H1 (cell line): ENCODE data around the gene GOSR1. TPM values are rescaled to one million over a fixed set of nuclear protein-coding genes. Genes with fewer than 3 reads are reported as not detected.

Experiments
- CTCF ChIA-PET: fragments of 300-600 bp; sonication (Branson Sonifier 250); formaldehyde crosslinking; loops from one replicate; lab custom pipeline; 2021; ENCODE audit not compliant: partially characterized antibody; lab: Charles Lee
- POLR2A ChIA-PET: fragments of 300-600 bp; sonication (Branson Sonifier 250); formaldehyde crosslinking; loops from one replicate; lab custom pipeline; 2021; ENCODE audit warnings: inconsistent platforms; ENCODE audit not compliant: partially characterized antibody; lab: Charles Lee
- DNase-seq, 2 experiments: peaks; one replicate each; pipeline versions ENCODE4 v3.0.0 to v3.0.0-alpha.2; 2010 to 2022; ENCODE audit warnings: low spot score in 2 of 2, low read depth in 1 of 2, mixed read lengths in 1 of 2
- FAIRE-seq: peaks from 2 replicates; lab custom pipeline; 2011; peaks lifted over from hg19 to GRCh38; lab: Jason Lieb, UNC
- H2AFZ ChIP-seq: 2 replicates; pipeline ENCODE4 v1.8.1; 2012; ENCODE audit warnings: low read length, inconsistent platforms
- H2AK5ac ChIP-seq: 2 replicates; pipeline ENCODE4 v1.6.1; 2013; ENCODE audit warnings: low read depth, low read length
- H2BK120ac ChIP-seq: replicated peaks from 2 replicates; pipeline ENCODE3; 2013; ENCODE audit warnings: low read depth, low read length, inconsistent platforms
- H2BK12ac ChIP-seq: 2 replicates; pipeline ENCODE4 v1.6.1; 2013; ENCODE audit warnings: low read depth, low read length
- H2BK15ac ChIP-seq: 2 replicates; pipeline ENCODE4 v1.6.1; 2013; ENCODE audit warnings: low read length
- H2BK20ac ChIP-seq: 2 replicates; pipeline ENCODE4 v1.6.1; 2013; ENCODE audit warnings: low read length
- H2BK5ac ChIP-seq: 2 replicates; pipeline ENCODE4 v1.6.1; 2013; ENCODE audit warnings: low read depth, low read length
- H3K14ac ChIP-seq: 2 replicates; pipeline ENCODE4 v1.6.1; 2013; ENCODE audit warnings: inconsistent platforms; ENCODE audit not compliant: insufficient read length
- H3K18ac ChIP-seq: 2 replicates; pipeline ENCODE4 v1.6.1; 2013; ENCODE audit warnings: low read length; ENCODE audit errors: extremely low read depth
- H3K23ac ChIP-seq: 2 replicates; pipeline ENCODE4 v1.6.1; 2013; ENCODE audit warnings: inconsistent platforms; ENCODE audit not compliant: insufficient read length
- H3K23me2 ChIP-seq: 2 replicates; pipeline ENCODE4 v1.6.1; 2013; ENCODE audit warnings: low read depth, low read length
- H3K27ac ChIP-seq: 2 replicates; pipeline ENCODE4 v1.6.1; 2011; ENCODE audit warnings: low read depth, low read length, inconsistent platforms
- H3K27me3 ChIP-seq, 4 experiments: replicated peaks in 1 of 4; 1 replicate in 1 of 4; 2 replicates in 3 of 4; pipeline versions ENCODE4 v1.6.1 to v1.8.1; 2011 to 2013; ENCODE audit warnings: low read length in 3 of 4, mild to moderate bottlenecking in 3 of 4, inconsistent platforms in 2 of 4, mixed read lengths in 2 of 4, moderate library complexity in 1 of 4; ENCODE audit not compliant: control insufficient read depth in 3 of 4, insufficient read depth in 3 of 4; ENCODE audit errors: extremely low read depth in 1 of 4
- H3K36me3 ChIP-seq, 4 experiments: 2 replicates each; pipeline versions ENCODE4 v1.6.1 to v1.8.1; 2011 to 2013; ENCODE audit warnings: mild to moderate bottlenecking in 4 of 4, low read length in 3 of 4, moderate library complexity in 2 of 4, control low read depth in 1 of 4, inconsistent platforms in 1 of 4; ENCODE audit not compliant: insufficient read depth in 4 of 4, control insufficient read depth in 2 of 4
- H3K4ac ChIP-seq: replicated peaks from 2 replicates; pipeline ENCODE3; 2013; ENCODE audit warnings: low read length, low read depth, mixed read lengths, inconsistent platforms; ENCODE audit not compliant: insufficient read length
- H3K4me1 ChIP-seq, 4 experiments: replicated peaks in 1 of 4; 1 replicate in 1 of 4; 2 replicates in 3 of 4; pipeline versions ENCODE4 v1.6.1 to v1.8.1; 2011 to 2013; ENCODE audit warnings: low read length in 3 of 4, inconsistent platforms in 2 of 4, mixed read lengths in 1 of 4; ENCODE audit not compliant: insufficient read depth in 4 of 4, control insufficient read depth in 3 of 4
- H3K4me2 ChIP-seq, 2 experiments: 2 replicates each; pipeline versions ENCODE4 v1.6.1 to v1.8.1; 2011 to 2013; ENCODE audit warnings: low read depth in 2 of 2, low read length in 2 of 2, control low read depth in 1 of 2, inconsistent platforms in 1 of 2, mild to moderate bottlenecking in 1 of 2; ENCODE audit not compliant: insufficient read depth in 1 of 2
- H3K4me3 ChIP-seq, 4 experiments: fragments of 200-600, 300-600 bp in 1 of 4; sonication (generic), shearing (Covaris generic), sonication (Bioruptor Twin) in 1 of 4; 2 replicates each; pipeline versions ENCODE4 v1.5.1 to v1.8.1; 2011 to 2016; ENCODE audit warnings: low read length in 4 of 4, low read depth in 3 of 4, control low read depth in 2 of 4, inconsistent platforms in 2 of 4, mild to moderate bottlenecking in 2 of 4, mixed read lengths in 1 of 4, moderate library complexity in 1 of 4; ENCODE audit not compliant: insufficient read depth in 2 of 4; ENCODE audit errors: extremely low read depth in 1 of 4
- H3K56ac ChIP-seq: replicated peaks from 2 replicates; pipeline ENCODE3; 2013; ENCODE audit warnings: low read depth, mild to moderate bottlenecking, mixed read lengths, low read length, inconsistent platforms; ENCODE audit not compliant: insufficient read length
- H3K79me1 ChIP-seq: 2 replicates; pipeline ENCODE4 v1.6.1; 2013; ENCODE audit warnings: low read depth, low read length, control low read depth
- H3K79me2 ChIP-seq, 2 experiments: 2 replicates each; pipeline versions ENCODE4 v1.6.1 to v1.8.1; 2012 to 2013; ENCODE audit warnings: low read length in 2 of 2, mild to moderate bottlenecking in 2 of 2, inconsistent platforms in 1 of 2; ENCODE audit not compliant: insufficient read depth in 2 of 2, control insufficient read depth in 1 of 2
- H3K9ac ChIP-seq, 4 experiments: replicated peaks in 1 of 4; 1 replicate in 1 of 4; 2 replicates in 3 of 4; pipeline versions ENCODE4 v1.6.1 to v1.8.1; 2011 to 2013; ENCODE audit warnings: low read depth in 3 of 4, low read length in 3 of 4, control low read depth in 2 of 4, mild to moderate bottlenecking in 2 of 4, moderate library complexity in 2 of 4, inconsistent platforms in 1 of 4; ENCODE audit errors: extremely low read depth in 1 of 4
- H3K9me3 ChIP-seq, 2 experiments: 2 replicates each; pipeline versions ENCODE4 v1.6.1 to v1.8.1; 2012 to 2013; ENCODE audit warnings: mild to moderate bottlenecking in 2 of 2, moderate library complexity in 2 of 2, control low read depth in 1 of 2, inconsistent platforms in 1 of 2, low read depth in 1 of 2, low read length in 1 of 2, mixed read lengths in 1 of 2; ENCODE audit not compliant: insufficient read depth in 2 of 2
- H4K20me1 ChIP-seq, 2 experiments: replicated peaks in 1 of 2; 2 replicates each; pipeline versions ENCODE3 to v1.8.1; 2011 to 2013; ENCODE audit warnings: inconsistent platforms in 2 of 2, low read length in 2 of 2, mild to moderate bottlenecking in 1 of 2; ENCODE audit not compliant: insufficient read depth in 2 of 2, control insufficient read depth in 1 of 2
- H4K5ac ChIP-seq: 2 replicates; pipeline ENCODE4 v1.6.1; 2013; ENCODE audit warnings: low read length, low read depth, mixed read lengths, inconsistent platforms; ENCODE audit not compliant: insufficient read length
- H4K8ac ChIP-seq: 2 replicates; pipeline ENCODE4 v1.8.0; 2013; ENCODE audit warnings: mild to moderate bottlenecking, moderate library complexity, low read length, inconsistent platforms; ENCODE audit not compliant: insufficient read depth; ENCODE audit errors: extremely low read depth
- H4K91ac ChIP-seq: replicated peaks from 2 replicates; pipeline ENCODE3; 2013; ENCODE audit warnings: low read length, mixed read lengths, inconsistent platforms; ENCODE audit not compliant: insufficient read length
- CBX8 ChIP-seq: fragments of 300-800, 300-1000 bp; sonication (generic); IDR thresholded peaks from 2 replicates; pipeline ENCODE4 v1.7.1; 2016; ENCODE audit warnings: low read depth, low read length, borderline replicate concordance
- HDAC6 ChIP-seq: IDR thresholded peaks from one replicate; pipeline ENCODE4 v1.7.1; 2012; ENCODE audit warnings: low read depth, mild to moderate bottlenecking, inconsistent platforms, low read length, moderate library complexity
- NANOG ChIP-seq: IDR thresholded peaks from 2 replicates; pipeline ENCODE4 v1.6.1; 2011; ENCODE audit warnings: low read length, low read depth, mild to moderate bottlenecking, inconsistent platforms; ENCODE audit not compliant: insufficient read depth, poor library complexity, severe bottlenecking
- POLR2AphosphoS5 ChIP-seq: IDR thresholded peaks from 2 replicates; pipeline ENCODE4 v1.6.1; 2011; ENCODE audit warnings: low read depth, low read length
- POU5F1 ChIP-seq: IDR thresholded peaks from 2 replicates; pipeline ENCODE4 v1.6.1; 2011; ENCODE audit warnings: low read depth, mild to moderate bottlenecking, low read length, moderate library complexity
- RFX5 ChIP-seq: IDR thresholded peaks from 2 replicates; pipeline ENCODE4 v1.6.1; 2011; ENCODE audit warnings: low read depth, low read length, improper control_type of control experiment, borderline replicate concordance
- RXRA ChIP-seq: IDR thresholded peaks from 2 replicates; pipeline ENCODE4 v1.6.1; 2011; ENCODE audit warnings: low read depth, mild to moderate bottlenecking, low read length, moderate library complexity; ENCODE audit not compliant: insufficient read depth
- SAP30 ChIP-seq: fragments of 300-600 bp; sonication (generic); IDR thresholded peaks from 2 replicates; pipeline ENCODE4 v1.7.1; 2012; ENCODE audit warnings: low read length, moderate library complexity, mild to moderate bottlenecking, inconsistent platforms; ENCODE audit not compliant: insufficient read depth, insufficient replicate concordance
- SIX5 ChIP-seq: IDR thresholded peaks from 2 replicates; pipeline ENCODE4 v1.6.1; 2011; ENCODE audit warnings: mild to moderate bottlenecking, low read depth, low read length
- SP1 ChIP-seq: IDR thresholded peaks from 2 replicates; pipeline ENCODE4 v1.6.1; 2011; ENCODE audit warnings: low read depth, low read length
- TBP ChIP-seq: IDR thresholded peaks from 2 replicates; pipeline ENCODE4 v1.6.1; 2011; ENCODE audit warnings: low read depth, low read length, improper control_type of control experiment
- WGBS, 2 experiments: shearing (Covaris generic) in 1 of 2; methylation state at CpG; one replicate each; pipeline versions ENCODE4 v1.1.6 to v1.1.7; 2013 to 2015; ENCODE audit warnings: low lambda C conversion rate in 2 of 2, mixed read lengths in 2 of 2, inconsistent platforms in 1 of 2, low coverage in 1 of 2, missing lambda C conversion rate in 1 of 2; ENCODE audit not compliant: insufficient replicate concordance in 2 of 2, insufficient coverage in 1 of 2, insufficient read length in 1 of 2; ENCODE audit errors: extremely low coverage in 1 of 2, missing lambda C conversion rate in 1 of 2; 5-methylcytosine and 5-hydroxymethylcytosine counted together
- polyA plus RNA-seq, 7 experiments: library from polyadenylated mRNA; depleted of rRNA in 3 of 7; stranded (reverse) in 5 of 7; unstranded in 2 of 7; fragments of >200 nt in 5 of 7; fragments of 200-250 nt in 2 of 7; gene quantifications; 1 replicate in 5 of 7; 2 replicates in 1 of 7; 4 replicates in 1 of 7; pipeline versions ENCODE4 v1.2.1 to v1.2.3, GENCODE V29; 2011 to 2013; ENCODE audit warnings: missing spikeins in 2 of 7, mixed read lengths in 2 of 7
- total RNA-seq: library from RNA; stranded (reverse); fragmentation: NEBNext Ultra II Directional; extraction: Animal tissue kit (Norgen Biotek cat#: 25700); gene quantifications from 2 replicates; pipeline ENCODE4 v1.2.1, GENCODE V29; 2021
- TF ChIP-seq, protein P1 (sequence below): IDR thresholded peaks from 2 replicates; pipeline ENCODE4 v1.6.1; 2011; ENCODE audit warnings: low read depth, mild to moderate bottlenecking, low read length; ENCODE audit not compliant: insufficient read depth

Gene GOSR1
- total and polyA plus RNA-seq, 2 of the 8 experiments (the other 6 are each of a cell fraction or from before 2014, with no cell fraction given), result 9.2 to 43.3 TPM

DNA sequence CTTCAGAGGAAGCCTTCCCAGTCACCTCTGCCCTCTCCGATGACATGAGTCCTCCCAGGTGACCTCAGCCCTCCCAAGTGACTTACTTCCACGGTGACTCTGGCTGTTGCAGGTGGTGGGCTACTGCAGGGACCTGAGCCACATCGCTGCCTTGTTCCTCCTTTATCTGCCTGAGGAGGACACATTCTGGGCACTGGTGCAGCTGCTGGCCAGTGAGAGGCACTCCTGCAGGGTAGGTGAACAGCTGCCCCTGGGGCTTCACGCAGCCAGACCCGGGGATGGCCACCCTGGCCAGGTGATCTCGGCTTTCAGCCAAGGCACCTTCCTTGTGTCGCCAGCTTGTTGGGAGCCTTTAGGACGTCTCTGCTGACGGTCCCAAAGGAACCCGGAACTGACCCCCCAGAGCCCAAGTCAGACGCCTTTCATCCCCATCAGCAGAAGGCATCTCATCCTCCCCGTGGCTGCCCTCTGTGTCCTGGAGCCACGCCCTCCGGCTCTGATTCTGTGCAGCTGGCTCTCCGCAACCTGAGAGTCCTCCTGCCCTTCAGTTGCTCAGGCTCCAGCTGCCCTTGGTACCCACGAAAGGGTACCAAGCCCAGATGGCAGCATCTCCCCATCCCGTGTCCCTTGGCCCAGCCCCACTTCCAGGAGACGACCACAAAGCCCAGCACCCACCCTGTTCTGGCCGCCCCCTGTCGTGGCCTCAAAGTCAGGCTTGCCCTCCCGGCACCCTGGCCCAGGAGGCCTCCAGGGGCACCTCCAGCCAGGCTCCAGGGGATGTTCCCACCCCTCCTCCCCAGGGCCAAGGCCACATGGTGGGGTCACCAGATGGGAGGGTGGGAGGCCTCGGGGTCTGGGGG is 81.7 kb downstream of the GOSR1 start:
- Histone ChIP-seq H3K4me2 (no peak overlapping the region), H4K91ac (no peak overlapping the region), H3K9ac (no peak overlapping the region), H3K36me3 (no peaks in the 10 kb centered on the region), H2BK120ac (no peak overlapping the region), H2AFZ (no peak overlapping the region), H3K4ac (no peak overlapping the region), H4K20me1 (no peaks in the 10 kb centered on the region), H3K4me3 (no peak overlapping the region), H3K14ac (no peak overlapping the region), H3K27me3 (no peaks in the 10 kb centered on the region), H3K79me2 (no peaks in the 10 kb centered on the region), H4K5ac (no peak overlapping the region), H3K27ac (no peak overlapping the region), H2BK5ac (no peak overlapping the region), H3K18ac (no peak overlapping the region), H3K23me2 (no peaks in the 10 kb centered on the region), H4K8ac (peak overlapping the region; percentile 51; the same call in 1 of the 2 replicates), H2BK12ac (no peak overlapping the region), H3K79me1 (no peaks in the 10 kb centered on the region), H3K9me3 (no peaks in the 10 kb centered on the region), H2BK15ac (no peak overlapping the region), H3K4me1 (no peaks in the 10 kb centered on the region), H2BK20ac (no peak overlapping the region), H3K23ac (no peak overlapping the region), H3K56ac (no peak overlapping the region), H2AK5ac (no peak overlapping the region)
- ChIA-PET CTCF (interaction anchor here (0.6 to 1.3 kb wide), 2 partner anchors 9 to 192 kb away, joined by 3 read pairs; no protein-coding TSS in a partner anchor), POLR2A (no interaction called here)
- FAIRE-seq, result no peak
- peak in 1 of 2 experiments; percentile 41 for DNase-seq
- WGBS, 2 experiments, result 93% methylated on average over 19 of the region's 22 CpGs; no CpG with 5 or more reads in 1 of the 2 experiments
- TF ChIP-seq RXRA, result no peak
- TF ChIP-seq NANOG, result no peak
- no peak for TF ChIP-seq POLR2AphosphoS5
- no peak for TF ChIP-seq HDAC6
- no peak for TF ChIP-seq SAP30
- TF ChIP-seq TBP, result no peak
- TF ChIP-seq RFX5, result no peak
- TF ChIP-seq SP1, result no peak
- TF ChIP-seq CBX8, result no peak
- TF ChIP-seq POU5F1, result no peak
- TF ChIP-seq SIX5, result no peak
- TF ChIP-seq, protein P1, sequence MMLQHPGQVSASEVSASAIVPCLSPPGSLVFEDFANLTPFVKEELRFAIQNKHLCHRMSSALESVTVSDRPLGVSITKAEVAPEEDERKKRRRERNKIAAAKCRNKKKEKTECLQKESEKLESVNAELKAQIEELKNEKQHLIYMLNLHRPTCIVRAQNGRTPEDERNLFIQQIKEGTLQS, result no peak
